ENCODE data around the gene CDH23.
A peak's percentile ranks its signal among the peaks of the same experiment; 100 is the strongest.
"Not testable (repeated sequence)": the region's sequence is repeated elsewhere in the genome, so short reads cannot be mapped to it uniquely, and the experiment has no call there.

The CDH23 gene

GRCh38 chr10:71396711-71397295 lies at the start of gene CDH23:
TSS of gene CDH23 (plus strand) at chr10:71396920. CDS start at chr10:71439832, 42,912 bp downstream.
- DNase-seq, result no peak

GRCh38 chr10:71347587-71348395 lies 48.9 kb upstream of the CDH23 start:
- no peak for DNase-seq

DNA sequence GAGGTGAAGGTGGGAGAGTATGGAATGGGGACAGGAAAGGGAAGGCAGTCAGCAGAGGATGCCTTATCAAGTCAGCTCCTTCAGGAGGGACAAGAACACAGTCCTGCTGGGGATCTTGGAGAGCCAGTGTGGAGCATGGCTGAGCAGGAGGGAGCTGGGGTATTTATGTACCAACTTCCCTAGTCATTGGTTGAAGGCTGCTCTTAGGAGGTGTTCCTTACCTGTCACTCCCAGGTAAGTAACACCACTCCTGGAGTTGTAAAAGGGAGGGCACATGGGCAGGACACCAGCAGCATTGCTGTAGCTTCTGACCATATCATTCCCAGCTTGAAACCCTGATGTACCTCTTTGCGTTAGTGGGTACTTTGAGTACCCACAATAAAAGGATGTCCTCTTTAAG lies 47.9 kb upstream of the CDH23 start:
- DNase-seq, result no peak

DNA sequence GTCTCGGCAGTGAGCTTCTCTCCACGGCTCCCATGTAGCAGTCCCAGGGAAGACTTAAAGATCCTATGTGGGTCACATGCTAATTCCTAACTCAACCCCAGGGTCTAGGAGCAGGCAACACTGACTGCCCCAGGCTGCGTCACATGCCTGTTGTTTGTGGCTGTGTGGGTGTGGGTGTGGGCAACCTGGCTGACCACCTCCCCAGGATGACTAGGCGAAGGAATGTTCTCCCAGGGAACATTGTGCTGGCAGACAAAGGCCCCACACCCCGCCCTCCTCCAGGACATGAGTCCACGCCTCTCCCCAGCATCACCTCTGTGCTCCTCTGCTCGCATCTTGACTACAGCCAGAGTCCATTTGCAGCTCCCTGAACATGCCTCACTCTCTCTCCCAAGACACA lies 47.3 kb upstream of the CDH23 start:
- DNase-seq, result no peak

DNA sequence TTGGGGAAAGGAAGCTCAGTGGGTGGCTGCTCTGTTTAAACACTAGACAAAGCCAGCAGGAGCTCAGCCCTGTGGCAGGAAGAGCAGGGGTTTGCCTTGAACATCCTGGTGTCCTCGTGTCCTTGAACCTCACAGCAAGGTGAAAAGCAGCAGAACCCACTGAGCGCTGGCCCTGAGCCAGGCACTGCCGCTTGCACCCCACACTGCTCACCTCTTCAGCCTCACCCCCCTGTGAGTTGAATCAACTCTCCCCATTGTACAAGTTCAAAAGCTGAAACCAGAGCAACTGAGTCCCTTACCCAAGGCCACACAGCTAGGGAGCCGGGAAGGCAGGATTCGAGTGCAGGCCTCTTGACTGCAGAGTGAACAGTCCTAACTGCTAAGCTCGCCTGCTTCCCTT lies 45.6 kb upstream of the CDH23 start:
- DNase-seq, result no peak

GRCh38 chr10:71351628-71352319 lies 44.9 kb upstream of the CDH23 start:
- no peak for DNase-seq

GRCh38 chr10:71353639-71354038 lies 43.1 kb upstream of the CDH23 start:
- DNase-seq, result no peak

GRCh38 chr10:71354776-71355175 lies 41.9 kb upstream of the CDH23 start:
- no peak for DNase-seq

DNA sequence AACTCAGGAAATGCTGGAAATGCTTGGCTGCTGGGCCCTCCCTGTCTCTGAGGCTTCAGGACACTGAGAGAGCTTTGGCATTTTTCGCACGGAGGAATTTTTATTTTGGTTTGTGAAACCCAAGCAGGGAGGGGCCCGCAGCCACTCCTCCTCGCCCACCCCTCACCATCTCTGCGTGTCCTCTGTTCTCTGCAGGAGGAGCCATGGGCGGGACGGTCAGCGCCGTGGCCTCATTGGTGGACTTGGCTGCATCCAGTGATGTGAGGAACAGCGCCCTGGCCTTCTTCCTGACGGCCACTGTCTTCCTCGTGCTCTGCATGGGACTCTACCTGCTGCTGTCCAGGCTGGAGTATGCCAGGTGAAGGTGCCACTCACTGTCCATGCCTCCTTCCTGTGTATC lies 40.8 kb upstream of the CDH23 start:
- DNase-seq, result no peak

- DNase-seq, result no peak
Measured at GRCh38 chr10:71357792-71358265, 38.9 kb upstream of the CDH23 start.

DNA sequence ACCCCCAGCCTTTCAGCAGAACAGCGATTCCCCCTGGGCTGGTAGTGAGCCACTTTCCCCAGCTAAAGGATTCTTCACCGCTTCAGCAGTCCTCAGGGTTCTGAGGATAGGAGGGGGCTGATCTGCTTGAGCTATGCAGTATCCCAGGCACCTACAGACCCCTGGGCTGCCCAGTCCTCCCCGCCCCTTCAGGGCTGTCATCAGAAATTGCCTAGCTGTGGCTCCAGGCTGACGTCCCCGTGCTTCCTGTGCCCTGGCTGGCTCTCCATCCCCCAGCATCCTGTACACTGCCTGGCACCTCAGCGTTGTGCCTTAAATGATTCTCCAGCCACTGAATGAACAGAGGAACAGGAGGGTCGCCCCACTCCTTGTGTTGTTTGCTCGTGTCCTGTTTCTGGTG lies 38.4 kb upstream of the CDH23 start:
- no peak for DNase-seq

- not testable (repeated sequence) for DNase-seq
Measured at GRCh38 chr10:71358906-71359305, 37.8 kb upstream of the CDH23 start.

- DNase-seq, result no peak
Measured at GRCh38 chr10:71359364-71360046, 37.2 kb upstream of the CDH23 start.

DNA sequence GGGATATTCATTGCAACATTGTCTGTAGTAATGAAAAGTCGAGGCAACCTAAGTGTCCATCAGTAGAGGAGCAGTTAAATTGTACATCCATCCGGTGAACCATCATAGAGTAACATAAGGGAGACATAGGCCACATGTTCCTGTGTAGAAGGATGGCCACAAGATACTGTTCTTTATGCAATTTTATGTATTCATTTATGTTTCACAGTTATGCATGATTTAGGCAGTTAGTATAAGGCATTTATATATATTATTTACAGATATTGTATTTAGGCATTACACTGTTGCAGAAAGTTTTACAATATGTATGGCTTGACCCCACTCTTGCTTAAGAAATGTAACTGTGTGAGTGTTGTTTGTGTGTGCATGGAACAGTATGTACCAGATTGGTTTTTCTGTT lies 36.0 kb upstream of the CDH23 start:
- no peak for DNase-seq

- no peak for DNase-seq
Measured at GRCh38 chr10:71361581-71361980, 35.1 kb upstream of the CDH23 start.

DNA sequence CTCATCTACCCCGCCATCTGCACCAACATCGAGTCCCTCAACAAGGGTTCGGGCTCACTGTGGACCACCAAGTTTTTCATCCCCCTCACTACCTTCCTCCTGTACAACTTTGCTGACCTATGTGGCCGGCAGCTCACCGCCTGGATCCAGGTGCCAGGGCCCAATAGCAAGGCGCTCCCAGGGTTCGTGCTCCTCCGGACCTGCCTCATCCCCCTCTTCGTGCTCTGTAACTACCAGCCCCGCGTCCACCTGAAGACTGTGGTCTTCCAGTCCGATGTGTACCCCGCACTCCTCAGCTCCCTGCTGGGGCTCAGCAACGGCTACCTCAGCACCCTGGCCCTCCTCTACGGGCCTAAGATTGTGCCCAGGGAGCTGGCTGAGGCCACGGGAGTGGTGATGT lies 34.6 kb upstream of the CDH23 start:
- DNase-seq, result no peak

- no peak for DNase-seq
Measured at GRCh38 chr10:71363936-71364335, 32.8 kb upstream of the CDH23 start.

- DNase-seq, result no peak
Measured at GRCh38 chr10:71365366-71365765, 31.4 kb upstream of the CDH23 start.

DNA sequence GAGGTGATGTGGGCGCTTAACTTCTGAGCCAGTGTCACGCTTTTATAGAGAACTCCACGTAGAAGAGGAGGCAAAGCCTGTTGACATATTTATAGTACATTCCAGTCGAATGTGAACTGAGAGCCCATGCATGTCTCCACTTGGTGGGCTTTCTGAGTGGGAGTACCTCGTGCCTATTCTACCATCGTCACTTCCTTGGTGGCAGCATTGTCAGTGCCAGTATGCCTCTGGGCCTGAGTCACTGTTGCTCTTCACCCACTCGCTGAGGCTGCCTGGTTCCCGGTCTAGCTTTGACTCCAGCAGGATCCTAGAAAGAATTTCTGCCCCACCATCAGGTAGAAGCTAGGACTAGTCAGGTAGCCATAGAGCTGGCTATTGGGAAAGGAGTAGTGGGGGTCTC lies 30.0 kb upstream of the CDH23 start:
- DNase-seq, result no peak

- no peak for DNase-seq
Measured at GRCh38 chr10:71367271-71367670, 29.4 kb upstream of the CDH23 start.

DNA sequence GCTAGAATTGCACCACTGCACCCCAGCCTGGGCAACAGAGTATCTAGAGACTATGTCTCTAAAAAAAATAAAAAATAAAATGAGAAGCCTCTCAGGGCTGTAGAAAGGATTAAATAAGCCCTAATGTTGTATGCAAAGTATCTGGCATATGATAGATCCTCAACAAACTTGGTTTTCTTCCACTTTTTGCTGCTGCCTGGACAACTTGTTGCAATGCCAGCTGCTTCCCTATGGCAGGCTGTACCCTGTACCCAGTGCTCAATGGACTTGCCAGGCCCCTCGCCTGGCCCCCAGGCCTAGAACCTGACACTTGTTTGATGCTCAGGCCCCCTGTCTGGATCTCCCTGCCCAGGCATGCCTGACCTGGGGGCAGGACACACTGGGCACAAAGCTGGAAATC lies 28.5 kb upstream of the CDH23 start:
- DNase-seq, result no peak

GRCh38 chr10:71368643-71369042 lies 28.1 kb upstream of the CDH23 start:
- peak; percentile 7 for DNase-seq

DNA sequence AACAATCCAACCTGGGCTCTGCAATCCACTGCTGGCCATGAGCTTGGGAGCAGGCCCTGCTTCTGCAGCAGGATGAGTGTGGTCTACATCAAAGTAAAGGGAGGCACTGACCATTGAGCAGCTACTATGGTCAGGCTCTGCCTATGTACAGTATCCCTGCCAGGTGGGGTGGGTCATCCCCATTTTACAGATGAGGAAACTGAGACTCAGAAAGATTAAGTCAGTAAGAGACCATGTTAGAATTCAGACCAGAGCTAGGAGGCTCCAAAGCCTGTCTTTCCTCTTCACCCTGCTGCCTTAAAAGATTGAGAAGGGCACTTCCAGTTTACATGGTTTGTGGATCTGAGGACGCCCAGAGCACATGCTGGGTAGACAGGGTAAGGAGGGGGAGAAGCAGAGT lies 27.1 kb upstream of the CDH23 start:
- no peak for DNase-seq
